Right atrium auricular region (tissue), 2 donors: ENCODE data around the gene STXBP4. TPM values are rescaled to one million over a fixed set of nuclear protein-coding genes. Genes with fewer than 3 reads are reported as not detected.
"Not testable (repeated sequence)": the region's sequence is repeated elsewhere in the genome, so short reads cannot be mapped to it uniquely, and the experiment has no call there.

Source experiments
- DNase-seq: peaks from one replicate; pipeline ENCODE4 v3.0.0-alpha.2; 2019; ENCODE audit warnings: low spot score
- H3K27ac ChIP-seq, 2 donors: fragments of 200-600 bp; sonication (generic); 1 replicate in 1 of 2; 2 replicates in 1 of 2; pipeline ENCODE4 v1.5.1; 2016 to 2019
- H3K27me3 ChIP-seq, 2 donors: fragments of 200-600 bp; sonication (generic); one replicate each; pipeline versions ENCODE4 v1.5.1 to v1.6.0; 2017 to 2019
- H3K36me3 ChIP-seq: fragments of 200-600 bp; sonication (generic); one replicate; pipeline ENCODE4 v1.5.1; 2016
- H3K4me1 ChIP-seq, 2 donors: fragments of 200-600 bp; sonication (generic); one replicate each; pipeline versions ENCODE4 v1.5.1 to v1.6.0; 2017 to 2019
- H3K4me3 ChIP-seq, 2 donors: fragments of 200-600 bp; sonication (generic); 1 replicate in 1 of 2; 2 replicates in 1 of 2; pipeline ENCODE4 v1.5.1; 2017 to 2019; ENCODE audit warnings: mild to moderate bottlenecking in 1 of 2, moderate library complexity in 1 of 2
- H3K9me3 ChIP-seq, 2 donors: fragments of 200-600 bp; sonication (generic); one replicate each; pipeline ENCODE4 v1.5.1; 2019
- total RNA-seq, 2 donors: library from RNA; depleted of rRNA; stranded (reverse); fragments of >200 nt; gene quantifications; one replicate each; pipeline ENCODE4 v1.1.0, GENCODE V29; 2016
- TF ChIP-seq, protein P1 (sequence below), 2 donors: fragments of 200-600 bp; sonication (generic); IDR thresholded peaks; one replicate each; pipeline ENCODE4 v1.5.1; 2019; ENCODE audit warnings: antibody characterized with exemption in 2 of 2

STXBP4 gene
- total RNA-seq, 2 donors from 2014 or later: 3.9 to 17.1 TPM

GRCh38 chr17:55067697-55068439 is 99.3 kb downstream of the STXBP4 start:
- TF ChIP-seq, protein P1, sequence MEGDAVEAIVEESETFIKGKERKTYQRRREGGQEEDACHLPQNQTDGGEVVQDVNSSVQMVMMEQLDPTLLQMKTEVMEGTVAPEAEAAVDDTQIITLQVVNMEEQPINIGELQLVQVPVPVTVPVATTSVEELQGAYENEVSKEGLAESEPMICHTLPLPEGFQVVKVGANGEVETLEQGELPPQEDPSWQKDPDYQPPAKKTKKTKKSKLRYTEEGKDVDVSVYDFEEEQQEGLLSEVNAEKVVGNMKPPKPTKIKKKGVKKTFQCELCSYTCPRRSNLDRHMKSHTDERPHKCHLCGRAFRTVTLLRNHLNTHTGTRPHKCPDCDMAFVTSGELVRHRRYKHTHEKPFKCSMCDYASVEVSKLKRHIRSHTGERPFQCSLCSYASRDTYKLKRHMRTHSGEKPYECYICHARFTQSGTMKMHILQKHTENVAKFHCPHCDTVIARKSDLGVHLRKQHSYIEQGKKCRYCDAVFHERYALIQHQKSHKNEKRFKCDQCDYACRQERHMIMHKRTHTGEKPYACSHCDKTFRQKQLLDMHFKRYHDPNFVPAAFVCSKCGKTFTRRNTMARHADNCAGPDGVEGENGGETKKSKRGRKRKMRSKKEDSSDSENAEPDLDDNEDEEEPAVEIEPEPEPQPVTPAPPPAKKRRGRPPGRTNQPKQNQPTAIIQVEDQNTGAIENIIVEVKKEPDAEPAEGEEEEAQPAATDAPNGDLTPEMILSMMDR (IDR thresholded peaks at IDR 0.05): no peak
- H3K27me3 ChIP-seq: no peaks in the 10 kb centered on the region
- no peak overlapping the region for H3K4me3 ChIP-seq
- no peaks in the 10 kb centered on the region for H3K4me1 ChIP-seq
- H3K36me3 ChIP-seq: no peaks in the 10 kb centered on the region
- no peaks in the 10 kb centered on the region for H3K9me3 ChIP-seq
- H3K27ac ChIP-seq: no peak overlapping the region
- DNase-seq: no peak

DNA sequence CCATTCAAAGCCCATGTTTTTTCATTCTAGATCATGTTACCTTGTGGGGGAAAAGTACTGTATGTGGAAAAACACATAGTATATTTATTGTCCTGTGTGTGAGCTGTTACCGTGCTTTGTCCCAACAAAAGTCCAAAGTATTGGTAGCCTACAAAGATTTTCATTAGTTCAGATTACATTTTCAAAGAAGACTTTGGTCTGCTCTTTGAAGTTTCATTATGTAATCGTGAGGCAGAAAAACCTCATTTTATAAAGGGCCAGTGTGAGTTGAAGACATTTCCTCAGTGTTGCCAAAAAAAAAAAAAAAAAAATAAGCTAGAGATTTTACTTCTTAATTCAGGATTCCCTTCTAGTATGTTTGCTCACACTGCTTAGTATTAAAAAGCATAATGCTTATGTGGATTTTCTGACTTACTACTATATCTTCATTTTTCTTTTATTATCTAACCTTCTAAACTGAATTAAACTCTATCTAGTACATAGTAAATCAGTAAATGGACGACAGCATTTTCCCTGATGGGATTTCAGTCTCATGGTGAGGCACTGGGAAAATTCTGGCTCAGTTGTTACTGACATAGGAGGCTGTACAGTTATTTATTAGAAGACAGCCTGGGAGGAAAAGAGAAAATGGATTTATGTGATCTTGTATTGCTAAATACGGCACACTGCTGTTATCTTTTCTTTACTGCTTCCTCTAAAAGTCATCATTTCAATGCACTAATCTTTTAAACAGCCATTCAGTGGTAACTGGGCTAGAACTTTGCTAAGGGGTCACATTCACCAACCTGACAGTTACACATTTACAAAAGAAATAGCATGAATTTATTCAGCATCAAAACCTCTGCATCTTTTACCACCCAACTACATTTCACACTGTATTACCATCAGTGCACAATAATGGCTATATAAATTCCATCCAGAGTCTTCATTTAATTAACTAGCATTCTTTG is 100.6 kb downstream of the STXBP4 start:
- Histone ChIP-seq H3K27ac (no peak overlapping the region), H3K36me3 (no peaks in the 10 kb centered on the region), H3K4me3 (no peak overlapping the region), H3K4me1 (no peaks in the 10 kb centered on the region), H3K9me3 (no peaks in the 10 kb centered on the region), H3K27me3 (no peaks in the 10 kb centered on the region)
- no peak for DNase-seq
- TF ChIP-seq, protein P1 (IDR thresholded peaks at IDR 0.05): no peak

DNA sequence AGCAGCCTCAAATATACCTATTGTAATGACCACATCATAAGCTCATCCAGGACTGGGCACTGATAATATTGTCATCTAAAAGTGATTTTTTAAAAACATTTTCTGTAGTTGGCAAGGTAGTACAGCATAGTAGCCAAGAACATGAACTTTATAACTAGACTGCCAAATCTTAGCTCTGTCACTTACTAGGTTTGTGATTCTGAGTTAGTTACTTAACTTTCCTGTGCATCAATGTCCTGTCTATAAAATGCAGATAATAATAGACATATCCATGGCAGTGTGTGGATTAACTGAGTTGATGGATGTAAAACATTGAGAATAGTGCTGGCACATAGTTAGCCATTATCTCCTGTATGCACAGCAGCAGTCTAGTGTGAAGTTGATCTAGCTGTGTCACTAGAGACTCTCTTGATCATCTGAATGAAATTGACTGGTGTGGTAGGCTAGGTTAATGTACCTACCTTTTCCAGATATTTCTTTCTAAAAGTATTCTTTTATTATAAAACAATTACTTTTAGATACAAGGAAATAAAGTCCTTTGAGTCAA is 101.5 kb downstream of the STXBP4 start:
- Histone ChIP-seq H3K4me1 (no peaks in the 10 kb centered on the region), H3K9me3 (no peaks in the 10 kb centered on the region), H3K27ac (no peak overlapping the region), H3K4me3 (no peak overlapping the region), H3K27me3 (no peaks in the 10 kb centered on the region), H3K36me3 (no peaks in the 10 kb centered on the region)
- no peak for DNase-seq
- TF ChIP-seq, protein P1 (IDR thresholded peaks at IDR 0.05): no peak

- H3K27ac ChIP-seq: no peak overlapping the region
- H3K4me3 ChIP-seq: no peak overlapping the region
- no peaks in the 10 kb centered on the region for H3K9me3 ChIP-seq
- H3K27me3 ChIP-seq: no peaks in the 10 kb centered on the region
- H3K4me1 ChIP-seq: no peaks in the 10 kb centered on the region
- TF ChIP-seq, protein P1 (IDR thresholded peaks at IDR 0.05): no peak
- H3K36me3 ChIP-seq: no peaks in the 10 kb centered on the region
- no peak for DNase-seq
These were observed 104.3 kb downstream of the STXBP4 start for GRCh38 chr17:55072898-55073297.

- not testable (repeated sequence) for H3K9me3 ChIP-seq, H3K27me3 ChIP-seq, DNase-seq, H3K4me1 ChIP-seq, H3K27ac ChIP-seq, H3K4me3 ChIP-seq, H3K36me3 ChIP-seq
These were observed 104.9 kb downstream of the STXBP4 start for GRCh38 chr17:55073467-55073866.

GRCh38 chr17:55081559-55081958 is 113.0 kb downstream of the STXBP4 start:
- H3K4me1 ChIP-seq: peaks cover 0 to 2% of the 10 kb centered on the region in 2 donors
- H3K27me3 ChIP-seq: no peaks in the 10 kb centered on the region
- H3K36me3 ChIP-seq: peaks cover 7% of the 10 kb centered on the region
- DNase-seq: no peak
- no peaks in the 10 kb centered on the region for H3K9me3 ChIP-seq
- H3K27ac ChIP-seq: no peak overlapping the region
- no peak overlapping the region for H3K4me3 ChIP-seq
- TF ChIP-seq, protein P1 (IDR thresholded peaks at IDR 0.05): no peak
